ENCODE measurements around the gene AKT2. TPM values are rescaled to one million over a fixed set of nuclear protein-coding genes. Genes with fewer than 3 reads are reported as not detected.
"Not testable (repeated sequence)": the region's sequence is repeated elsewhere in the genome, so short reads cannot be mapped to it uniquely, and the experiment has no call there.

The AKT2 gene
- total and polyA plus RNA-seq, 5 experiments from 2014 or later = 21.5 to 210 (median 26.9) TPM

- DNase-seq = no peak
- peaks cover 0 to 4% (median 0%) of the 10 kb centered on the region in 9 donors for H3K9me3 Mint-ChIP-seq
- peaks cover 22 to 48% (median 41%) of the 10 kb centered on the region in 4 donors for H3K4me1 Mint-ChIP-seq
- H3K27ac Mint-ChIP-seq = peak overlapping the region in 5 of 10 donors; percentile 6 to 72 (median 52)
- ATAC-seq = no peak
- H3K36me3 Mint-ChIP-seq = peaks cover 0 to 6% (median 6%) of the 10 kb centered on the region in 3 donors
- POLR2A ChIA-PET = interaction anchor here (0.6 kb wide), 1 partner anchor 177 kb away, joined by 3 read pairs; no protein-coding TSS in a partner anchor
- peak overlapping the region; percentile 25 to 77 (median 66) for H3K4me3 Mint-ChIP-seq
- H3K27me3 Mint-ChIP-seq = peaks cover 12 to 40% (median 27%) of the 10 kb centered on the region in 5 donors
These were observed 59.5 kb downstream of the AKT2 start for GRCh38 chr19:40225440-40226305.

DNA sequence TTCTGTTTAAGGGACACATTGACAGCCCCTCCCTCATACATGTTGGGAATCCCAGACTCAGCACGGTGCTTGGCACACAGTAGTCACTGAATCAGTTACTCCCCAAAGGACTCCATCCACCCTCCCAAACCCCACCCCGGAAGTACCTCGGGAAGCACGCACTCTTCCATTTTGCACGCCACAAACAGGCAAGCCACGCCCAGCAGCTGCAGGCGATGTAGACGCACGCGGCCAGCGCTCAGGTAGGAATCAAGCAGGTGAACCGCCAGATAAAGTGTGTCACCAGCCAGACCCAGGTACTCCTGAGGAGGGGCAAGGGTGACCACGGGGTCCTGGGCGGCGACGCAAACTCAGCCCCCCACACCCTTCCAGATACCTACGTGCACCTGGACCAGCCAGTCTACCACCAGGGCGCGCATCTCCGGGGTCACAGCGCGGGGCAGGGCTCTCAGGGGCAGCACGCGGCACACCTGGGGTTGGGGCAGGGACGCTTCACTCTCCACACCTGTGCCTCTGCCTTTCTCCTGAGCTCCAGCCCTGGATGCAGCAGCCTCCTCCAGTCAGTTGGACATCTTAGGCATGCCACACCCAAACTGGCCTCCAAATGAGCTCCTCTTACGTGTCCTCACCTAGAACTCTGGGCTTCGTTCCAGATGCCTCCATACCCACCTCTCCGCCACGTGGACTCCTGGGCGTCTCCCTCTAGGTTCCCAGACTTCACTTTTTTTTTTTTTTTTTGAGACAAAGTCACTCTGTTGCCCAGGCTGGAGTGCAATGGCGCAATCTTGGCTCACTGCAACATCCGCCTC lies 60.6 kb downstream of the AKT2 start:
- peaks cover 22 to 40% (median 35%) of the 10 kb centered on the region in 4 donors for H3K4me1 Mint-ChIP-seq
- peaks cover 19 to 50% (median 34%) of the 10 kb centered on the region in 5 donors for H3K27me3 Mint-ChIP-seq
- H3K27ac Mint-ChIP-seq = no peak overlapping the region
- DNase-seq = no peak
- ATAC-seq = no peak
- H3K9me3 Mint-ChIP-seq = peaks cover 0 to 4% (median 0%) of the 10 kb centered on the region in 9 donors
- POLR2A ChIA-PET = no interaction called here
- H3K36me3 Mint-ChIP-seq = peaks cover 0 to 6% (median 6%) of the 10 kb centered on the region in 3 donors
- H3K4me3 Mint-ChIP-seq = peak overlapping the region in 5 of 10 donors; percentile 23 to 39 (median 31)

DNA sequence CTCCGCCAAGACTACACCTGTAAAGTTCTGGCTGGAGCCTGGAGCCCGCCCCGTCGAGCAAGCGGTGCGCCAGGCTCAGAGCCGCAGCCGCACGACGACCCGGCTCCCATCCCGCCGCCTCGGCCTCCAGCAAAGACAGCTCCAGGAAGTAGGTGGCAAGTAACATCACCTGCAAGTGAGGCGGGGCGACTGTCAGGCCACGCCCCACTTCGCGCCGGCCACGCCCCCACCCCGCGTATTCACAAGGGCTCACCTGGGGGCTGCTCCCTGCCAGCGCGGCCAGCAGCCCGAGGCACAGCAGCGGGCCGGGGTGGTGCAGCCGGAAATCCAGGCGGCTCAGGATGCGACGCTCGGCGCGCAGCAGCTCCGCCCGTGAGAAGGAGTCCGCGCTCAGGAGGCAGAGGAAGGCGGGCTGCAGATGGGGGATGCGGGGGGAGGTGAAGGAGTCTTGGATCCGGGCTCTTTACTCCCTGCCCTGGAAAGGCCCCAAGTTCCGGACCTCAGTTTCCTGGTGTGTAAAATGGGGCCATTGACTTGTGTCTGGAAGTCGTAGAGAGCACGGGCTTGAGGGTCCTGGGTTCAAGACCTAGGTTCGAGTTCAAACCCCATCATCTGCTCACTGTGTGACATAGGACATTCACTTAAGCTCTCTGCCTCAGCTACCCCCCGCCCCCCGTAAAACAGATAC lies 61.9 kb downstream of the AKT2 start:
- peak overlapping the region in 3 of 10 donors; percentile 14 to 54 (median 20) for H3K4me3 Mint-ChIP-seq
- peaks cover 18 to 36% (median 29%) of the 10 kb centered on the region in 4 donors for H3K4me1 Mint-ChIP-seq
- peak in 7 of 10 donors; percentile 28 to 61 (median 47) for DNase-seq
- H3K36me3 Mint-ChIP-seq = peaks cover 0 to 6% (median 6%) of the 10 kb centered on the region in 3 donors
- no peak overlapping the region for H3K27ac Mint-ChIP-seq
- ATAC-seq = peak; percentile 27 to 51
- peaks cover 23 to 61% (median 45%) of the 10 kb centered on the region in 5 donors for H3K27me3 Mint-ChIP-seq
- POLR2A ChIA-PET = interaction anchor here (1.5 kb wide), 1 partner anchor 84 kb away, joined by 3 read pairs; no protein-coding TSS in a partner anchor
- H3K9me3 Mint-ChIP-seq = peaks cover 0 to 4% (median 0%) of the 10 kb centered on the region in 9 donors

DNA sequence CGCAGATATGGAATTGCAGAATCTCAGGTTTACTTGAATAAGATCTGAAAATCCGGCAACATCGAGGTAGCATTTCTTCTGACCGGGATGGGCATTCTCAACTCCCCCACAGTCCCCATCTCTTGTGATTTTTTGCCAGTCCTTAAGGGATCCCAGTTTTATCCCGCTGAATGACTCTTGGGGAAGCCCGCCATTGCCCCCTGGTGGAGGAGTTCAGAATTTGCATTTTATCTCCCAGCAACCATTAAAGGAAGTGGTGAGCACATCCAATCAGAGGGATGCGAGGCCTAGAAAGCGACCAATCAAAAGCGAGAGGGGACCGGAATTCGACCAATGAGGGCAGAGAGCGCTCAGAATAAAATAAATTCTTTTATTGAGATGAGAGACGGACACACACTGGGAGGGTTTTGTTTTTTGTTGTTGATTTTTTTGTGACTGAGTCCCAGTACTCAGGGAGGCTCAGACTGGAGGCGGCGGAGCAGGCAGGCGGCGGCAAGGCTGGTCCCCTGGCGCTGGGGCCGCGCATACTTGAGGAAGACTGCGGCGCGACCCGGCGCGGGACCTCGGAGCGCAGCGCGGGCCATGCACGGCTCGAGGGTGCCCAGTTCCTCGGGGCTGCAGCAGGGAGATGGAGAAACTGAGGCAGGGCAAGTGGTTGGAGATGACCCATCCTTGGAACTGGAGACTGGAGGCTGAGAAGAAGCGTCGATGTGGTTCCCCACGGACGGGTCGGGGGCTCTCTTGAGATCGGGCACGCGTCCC lies 63.1 kb downstream of the AKT2 start:
- ATAC-seq = peak; percentile 81 to 82
- POLR2A ChIA-PET = no interaction called here
- H3K27ac Mint-ChIP-seq = peak overlapping the region in 5 of 10 donors; percentile 5 to 87 (median 14)
- peaks cover 18 to 31% (median 26%) of the 10 kb centered on the region in 4 donors for H3K4me1 Mint-ChIP-seq
- H3K36me3 Mint-ChIP-seq = peaks cover 0 to 6% (median 6%) of the 10 kb centered on the region in 3 donors
- peaks cover 23 to 67% (median 44%) of the 10 kb centered on the region in 5 donors for H3K27me3 Mint-ChIP-seq
- DNase-seq = peak; percentile 59 to 86 (median 78)
- peak overlapping the region; percentile 5 to 72 (median 48) for H3K4me3 Mint-ChIP-seq
- H3K9me3 Mint-ChIP-seq = peaks cover 0 to 4% (median 0%) of the 10 kb centered on the region in 9 donors

DNA sequence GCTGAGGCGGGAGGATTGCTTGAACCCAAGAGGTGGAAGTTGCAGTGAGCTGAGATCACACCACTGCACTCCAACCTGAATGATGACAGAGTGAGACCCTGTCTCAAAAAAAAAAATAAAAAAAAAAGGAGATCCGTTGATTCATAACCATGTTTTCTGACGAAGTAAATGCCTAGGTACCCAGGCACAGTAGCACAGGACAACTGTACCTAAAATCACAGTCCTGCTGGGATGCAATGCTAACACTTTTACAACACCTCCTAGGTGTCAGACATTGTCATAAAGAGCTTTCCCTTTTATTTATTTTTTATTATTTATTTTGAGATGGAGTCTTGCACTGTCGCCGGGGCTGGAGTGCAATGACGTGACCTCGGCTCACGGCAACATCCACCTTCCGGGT lies 64.5 kb downstream of the AKT2 start:
- H3K27me3 Mint-ChIP-seq = peaks cover 27 to 75% (median 42%) of the 10 kb centered on the region in 5 donors
- peaks cover 0 to 4% (median 3%) of the 10 kb centered on the region in 3 donors for H3K36me3 Mint-ChIP-seq
- H3K4me3 Mint-ChIP-seq = no peak overlapping the region
- H3K27ac Mint-ChIP-seq = peak overlapping the region in 1 of 10 donors; percentile 60
- peaks cover 0 to 4% (median 0%) of the 10 kb centered on the region in 9 donors for H3K9me3 Mint-ChIP-seq
- DNase-seq = no peak
- POLR2A ChIA-PET = no interaction called here
- no peak for ATAC-seq
- peaks cover 12 to 26% (median 22%) of the 10 kb centered on the region in 4 donors for H3K4me1 Mint-ChIP-seq

DNA sequence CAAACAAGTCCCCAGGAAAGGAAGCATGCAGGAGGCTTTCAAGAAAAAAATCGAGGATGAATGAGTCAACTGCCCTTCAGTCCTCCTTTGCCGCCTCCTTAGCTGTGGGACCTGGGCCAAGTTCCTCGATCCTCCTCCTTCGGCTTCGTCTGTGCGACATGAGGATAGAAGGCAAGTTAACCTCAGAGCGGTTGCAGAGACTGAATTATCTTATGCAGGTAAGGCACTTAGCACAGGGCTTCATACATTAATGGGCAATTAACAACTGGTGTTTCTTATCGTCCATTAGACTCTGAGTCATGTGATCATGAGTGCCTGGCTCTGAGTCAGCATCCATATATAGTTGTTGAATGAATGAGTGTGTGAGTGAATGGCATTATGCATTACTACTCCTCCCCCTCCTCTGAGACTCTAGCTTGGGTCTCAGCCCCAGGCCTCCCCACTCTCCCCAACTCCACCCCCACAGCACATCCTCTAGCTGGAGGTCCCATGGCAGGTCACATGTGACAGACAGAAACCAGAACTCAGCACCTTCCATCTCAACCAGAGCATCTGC lies 65.3 kb downstream of the AKT2 start:
- Mint-ChIP-seq H3K4me1 (peaks cover 7 to 22% (median 15%) of the 10 kb centered on the region in 4 donors), H3K9me3 (peaks cover 0 to 4% (median 0%) of the 10 kb centered on the region in 9 donors), H3K27ac (no peak overlapping the region), H3K27me3 (peaks cover 22 to 68% (median 36%) of the 10 kb centered on the region in 5 donors), H3K4me3 (no peak overlapping the region), H3K36me3 (no peaks in the 10 kb centered on the region)
- DNase-seq (no peak), ATAC-seq (no peak)
- POLR2A ChIA-PET = no interaction called here

GRCh38 chr19:40219029-40219428 lies 66.1 kb downstream of the AKT2 start:
- DNase-seq, H3K9me3 Mint-ChIP-seq, H3K4me3 Mint-ChIP-seq, H3K27ac Mint-ChIP-seq, H3K36me3 Mint-ChIP-seq, ATAC-seq: not testable (repeated sequence)
- Mint-ChIP-seq H3K4me1 (peaks cover 7 to 16% (median 14%) of the 10 kb centered on the region in 4 donors), H3K27me3 (peaks cover 22 to 60% (median 32%) of the 10 kb centered on the region in 5 donors)
- POLR2A ChIA-PET = interaction anchor here (0.5 to 0.6 kb wide), 2 partner anchors 55 to 57 kb away, joined by 4 read pairs; no protein-coding TSS in a partner anchor

DNA sequence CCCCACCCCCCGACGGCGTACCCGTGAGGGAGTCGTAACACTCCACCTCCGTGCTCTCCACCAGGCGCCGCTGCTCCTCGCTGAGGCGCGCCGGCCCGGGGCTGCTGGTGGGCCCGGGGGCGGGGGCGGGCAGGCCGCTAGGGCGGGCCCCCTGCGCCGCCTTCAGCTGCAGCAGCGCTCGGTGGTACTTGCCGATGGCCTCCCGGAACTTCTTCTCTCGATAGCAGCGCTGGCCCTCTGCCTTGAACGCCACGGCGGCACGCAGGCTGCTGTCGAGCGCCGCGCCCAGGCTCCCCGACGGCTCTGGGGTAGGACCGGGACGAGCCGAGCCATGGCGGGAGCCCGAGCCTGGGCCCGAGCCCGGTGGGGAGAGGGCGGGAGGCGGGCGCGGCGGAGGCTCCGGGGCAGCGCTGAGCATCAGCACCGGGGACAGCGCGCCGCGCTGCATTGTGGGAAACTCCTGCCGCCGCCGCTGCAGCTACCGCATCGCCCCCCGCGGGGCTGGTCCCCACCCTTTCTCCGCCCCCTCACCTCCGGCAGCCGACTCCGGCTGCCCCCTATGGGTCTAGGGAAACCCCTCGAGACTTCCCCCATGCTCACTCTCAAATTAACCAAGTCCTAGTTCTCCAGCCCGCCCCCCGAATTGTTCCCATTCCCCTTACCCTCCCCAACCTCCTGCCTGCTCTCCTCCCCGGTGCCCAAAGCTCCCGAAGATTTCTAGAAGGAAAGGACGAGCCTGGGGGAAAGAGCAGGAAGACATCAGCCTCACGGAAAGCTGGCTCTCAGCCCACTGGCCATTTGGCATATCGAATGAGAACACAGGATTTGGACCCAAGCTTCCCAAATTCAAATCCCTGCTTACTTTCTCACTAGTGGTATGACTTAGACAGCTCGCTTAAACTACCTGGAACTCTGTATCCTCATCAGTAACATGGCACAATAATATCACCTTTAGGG lies 66.9 kb downstream of the AKT2 start, which contains the start of gene TTC9B:
Gene TTC9B, minus strand, starts transcription at position 451 of the 957 bp plus-strand sequence. Its CDS starts 3 bp downstream, at position 448.
- ATAC-seq (peak; percentile 66 to 71), DNase-seq (peak; percentile 35 to 72 (median 59))
- H3K4me1 Mint-ChIP-seq = peaks cover 7 to 14% (median 13%) of the 10 kb centered on the region in 4 donors
- peaks cover 22 to 53% (median 32%) of the 10 kb centered on the region in 5 donors for H3K27me3 Mint-ChIP-seq
- H3K4me3 Mint-ChIP-seq = peak within 1 kb of the TSS in 1 of 10 donors; percentile 22
- POLR2A ChIA-PET = interaction anchor here (0.5 to 0.6 kb wide), 3 partner anchors 58 to 311 kb away, joined by 3 to 4 read pairs (median 4); no protein-coding TSS in a partner anchor
- H3K36me3 Mint-ChIP-seq = no peaks in the 10 kb centered on the region
- H3K27ac Mint-ChIP-seq = peak within 1 kb of the TSS in 1 of 10 donors; percentile 78
- peaks cover 0 to 4% (median 0%) of the 10 kb centered on the region in 9 donors for H3K9me3 Mint-ChIP-seq

DNA sequence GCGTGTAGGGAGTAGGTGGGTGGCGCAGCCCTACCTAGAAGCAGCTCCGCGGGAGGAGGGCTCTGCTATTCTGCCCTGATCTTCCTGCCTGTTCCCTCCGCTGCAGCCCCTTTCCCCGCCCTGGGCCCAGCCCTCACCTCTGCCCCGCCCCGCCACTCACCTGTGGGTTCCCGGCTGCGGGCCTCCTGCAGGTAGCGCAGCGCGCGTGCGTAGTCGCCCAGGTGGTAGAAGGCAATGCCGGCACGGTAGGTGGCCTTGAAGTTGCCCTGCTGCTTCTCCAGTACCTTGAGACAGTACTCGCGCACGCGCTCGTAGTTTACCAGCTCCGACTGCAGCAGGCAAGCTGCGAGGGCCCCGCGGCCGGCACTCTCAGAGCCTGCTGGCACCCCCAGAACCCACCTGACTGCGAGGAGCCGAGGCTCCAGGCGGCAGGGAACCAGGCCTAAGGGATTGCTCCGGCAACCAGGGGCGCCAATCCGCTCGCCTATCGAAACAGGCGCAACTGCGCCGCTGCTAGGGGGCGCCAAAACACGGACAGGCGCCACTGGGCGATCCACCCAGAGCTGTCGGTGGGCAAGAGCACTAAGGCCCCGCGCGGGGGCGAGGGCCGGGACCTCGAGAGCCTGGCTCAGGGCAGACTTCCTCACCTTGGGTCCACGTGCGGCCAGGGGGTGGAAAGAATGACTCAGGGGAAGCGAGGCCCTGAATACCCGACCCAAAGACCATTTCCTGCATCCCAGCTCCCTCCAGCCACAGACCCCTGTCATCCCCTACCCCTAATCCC lies 67.9 kb downstream of the AKT2 start:
- Mint-ChIP-seq H3K27me3 (peaks cover 22 to 51% (median 32%) of the 10 kb centered on the region in 5 donors), H3K4me3 (peak overlapping the region in 1 of 10 donors; percentile 59), H3K4me1 (peaks cover 7 to 13% (median 11%) of the 10 kb centered on the region in 4 donors), H3K27ac (no peak overlapping the region), H3K9me3 (peaks cover 0 to 4% (median 0%) of the 10 kb centered on the region in 9 donors), H3K36me3 (peaks cover 0 to 2% (median 1%) of the 10 kb centered on the region in 3 donors)
- DNase-seq (no peak), ATAC-seq (no peak)
- POLR2A ChIA-PET = interaction anchor here (0.6 to 1.0 kb wide), 2 partner anchors 74 to 310 kb away, joined by 3 to 4 read pairs; no protein-coding TSS in a partner anchor
